ENCODE data around the gene ADAMTS17. TPM values are rescaled to one million over a fixed set of nuclear protein-coding genes. Genes with fewer than 3 reads are reported as not detected.

Gene ADAMTS17
- total RNA-seq, 6 experiments from 2014 or later, result 14.6 to 34.7 (median 24.2) TPM

DNA sequence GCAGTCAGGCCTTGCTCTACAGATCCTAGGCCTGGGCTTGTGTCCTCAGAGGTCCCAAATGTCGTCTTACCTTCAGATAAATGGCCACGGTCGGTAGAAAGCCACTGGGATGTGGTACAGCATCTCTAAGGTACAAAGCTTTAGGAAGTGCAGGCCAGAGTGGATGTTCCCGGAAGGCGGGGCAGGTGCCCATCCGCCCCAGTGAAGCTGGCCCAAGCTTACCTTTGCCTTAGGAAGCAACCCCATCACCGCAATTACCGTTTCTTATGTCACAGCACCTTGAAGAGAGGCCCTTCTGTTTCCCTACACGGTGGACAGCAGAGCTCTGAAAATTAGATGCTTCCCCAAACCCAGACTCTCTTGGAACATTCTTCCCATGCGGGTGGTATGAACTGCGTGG lies 368.4 kb downstream of the ADAMTS17 start:
- WGBS (ENCODE audit: insufficient coverage, low coverage, low lambda C conversion rate, missing lambda C conversion rate), result 92% methylated on average over 3 of the region's 11 CpGs
- ATAC-seq, result no peak

DNA sequence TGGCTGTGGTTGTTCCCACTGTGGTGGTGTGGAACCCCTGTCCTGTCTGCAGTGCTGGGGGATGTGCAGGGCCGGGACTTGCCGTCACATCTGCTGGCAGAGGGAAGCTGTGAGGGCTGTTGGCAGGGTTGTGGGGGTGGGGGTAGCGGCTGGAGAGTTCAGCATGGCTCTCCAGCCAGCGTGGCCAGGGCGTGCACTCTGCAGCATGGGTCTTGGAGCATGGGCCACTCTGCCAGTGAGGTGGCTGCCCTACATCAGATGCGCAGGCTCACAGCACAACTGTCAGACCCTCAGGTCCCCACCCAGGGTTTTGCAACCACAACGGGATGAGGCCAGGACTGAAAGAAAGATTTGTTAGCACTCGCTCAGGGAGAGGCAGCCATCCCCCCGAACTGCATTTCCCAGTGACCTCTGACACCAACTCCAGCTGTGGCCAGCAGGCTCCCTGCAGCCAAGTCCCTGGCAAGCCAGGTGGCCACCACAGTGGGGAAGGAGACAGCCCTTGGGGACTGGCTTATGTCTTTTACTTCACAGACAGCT lies 370.8 kb downstream of the ADAMTS17 start:
- peak in 1 of 3 donors; percentile 39 for DNase-seq
- Histone ChIP-seq H3K36me3 (no peaks in the 10 kb centered on the region), H3K27ac (no peak overlapping the region), H3K4me1 (no peaks in the 10 kb centered on the region), H3K27me3 (no peaks in the 10 kb centered on the region), H3K9me3 (no peaks in the 10 kb centered on the region), H3K4me3 (no peak overlapping the region)
- no peak for ATAC-seq
- TF ChIP-seq CTCF (IDR thresholded peaks at IDR 0.05) (no peak), POLR2A (IDR thresholded peaks at IDR 0.05) (no peak)
- intact Hi-C loops (cut with DNase I), result no loop called here
- 63% methylated on average over 2 of the region's 9 CpGs for WGBS (ENCODE audit: insufficient coverage, low coverage, low lambda C conversion rate, missing lambda C conversion rate)

More for the DNA sequence above, 368.4 kb downstream of the ADAMTS17 start:
- no peaks in the 10 kb centered on the region for H3K4me1 ChIP-seq
- intact Hi-C loops (cut with DNase I), result no loop called here
- no peaks in the 10 kb centered on the region for H3K27me3 ChIP-seq
- no peak overlapping the region for H3K27ac ChIP-seq
- no peak overlapping the region for H3K4me3 ChIP-seq
- no peaks in the 10 kb centered on the region for H3K9me3 ChIP-seq
- H3K36me3 ChIP-seq, result no peaks in the 10 kb centered on the region
- TF ChIP-seq POLR2A (IDR thresholded peaks at IDR 0.05) (no peak), CTCF (IDR thresholded peaks at IDR 0.05) (no peak)
- DNase-seq, result no peak

DNA sequence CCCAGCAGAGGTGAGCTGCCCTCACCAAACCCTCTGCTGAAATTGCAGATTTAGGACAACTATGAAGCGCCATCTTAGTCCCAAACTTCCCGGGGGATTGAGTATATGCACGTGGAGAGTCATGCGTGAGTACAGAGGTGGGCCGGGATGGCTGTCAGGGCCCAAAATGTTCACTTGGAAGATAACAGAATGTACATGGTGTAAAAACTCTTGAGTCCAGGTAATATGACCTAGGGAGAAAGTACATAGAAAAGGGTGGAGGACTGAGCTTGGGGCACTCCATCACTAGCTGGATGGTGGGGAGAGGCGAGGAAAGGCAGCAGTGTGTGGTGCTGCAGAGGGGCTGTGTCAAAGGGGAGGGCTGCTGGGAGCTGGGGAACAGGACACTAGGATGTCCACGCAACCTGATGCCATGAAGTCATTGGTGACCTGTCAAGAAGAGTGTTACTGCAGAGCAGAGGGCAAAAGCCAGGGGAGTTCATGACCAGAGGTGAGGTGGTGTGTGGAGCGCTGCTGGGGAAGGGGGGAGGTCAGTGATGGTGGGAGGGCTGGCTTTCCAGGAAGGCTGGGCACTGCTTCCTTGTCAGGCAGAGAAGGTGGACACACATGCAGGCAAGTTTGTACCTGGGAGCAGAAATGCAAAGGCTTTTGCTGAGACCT lies 372.4 kb downstream of the ADAMTS17 start:
- 80% methylated on average over 7 of the region's 8 CpGs for WGBS (ENCODE audit: insufficient coverage, low coverage, low lambda C conversion rate, missing lambda C conversion rate)
- peak in 1 of 3 donors; percentile 39 for DNase-seq
- intact Hi-C loops (cut with DNase I), result no loop called here

GRCh38 chr15:99967841-99968371 lies 373.9 kb downstream of the ADAMTS17 start:
- WGBS (ENCODE audit: insufficient coverage, low coverage, low lambda C conversion rate, missing lambda C conversion rate), result 89% methylated on average over 5 of the region's 11 CpGs
- Histone ChIP-seq H3K27me3 (no peaks in the 10 kb centered on the region), H3K9me3 (no peaks in the 10 kb centered on the region), H3K4me1 (no peaks in the 10 kb centered on the region), H3K36me3 (no peaks in the 10 kb centered on the region), H3K27ac (no peak overlapping the region), H3K4me3 (no peak overlapping the region)
- ATAC-seq, result no peak
- intact Hi-C loops (cut with DNase I), result no loop called here
- DNase-seq, result peak in 1 of 3 donors; percentile 28
- TF ChIP-seq CTCF (IDR thresholded peaks at IDR 0.05), result no peak
- no peak for TF ChIP-seq POLR2A (IDR thresholded peaks at IDR 0.05)

More for the DNA sequence above, 372.4 kb downstream of the ADAMTS17 start:
- ATAC-seq, result no peak
- H3K9me3 ChIP-seq, result no peaks in the 10 kb centered on the region
- H3K4me3 ChIP-seq, result no peak overlapping the region
- TF ChIP-seq CTCF (IDR thresholded peaks at IDR 0.05) (no peak), POLR2A (IDR thresholded peaks at IDR 0.05) (no peak)
- no peaks in the 10 kb centered on the region for H3K4me1 ChIP-seq
- H3K27ac ChIP-seq, result no peak overlapping the region
- H3K36me3 ChIP-seq, result no peaks in the 10 kb centered on the region
- H3K27me3 ChIP-seq, result no peaks in the 10 kb centered on the region

Measured in right lobe of liver (tissue), 6 donors.